IMR-90 (cell line): ENCODE results near the gene PGM2. TPM values are rescaled to one million over a fixed set of nuclear protein-coding genes. Genes with fewer than 3 reads are reported as not detected.

ENCODE experiments used
- ATAC-seq: fragments of 200-7000 bp; cut with Tn5 transposase; 2 replicates; pipeline ENCODE4 v1.9.1; 2020; ENCODE audit warnings: low read depth, mild to moderate bottlenecking, moderate library complexity
- BruUV-seq: library from RNA; stranded (reverse); fragments of 400-500 nt; replicated peaks from 2 replicates; lab custom pipeline; 2021; lab: Mats Ljungman, UMichigan
- CTCF ChIA-PET: fragments of 300-600 bp; formaldehyde crosslinking; extraction: SDS; loops from one replicate; lab custom pipeline; 2021; ENCODE audit warnings: antibody characterized with exemption; lab: Yijun Ruan, JAX
- POLR2A ChIA-PET: fragments of 300-600 bp; sonication (Branson Sonifier 250); formaldehyde crosslinking; loops from one replicate; lab custom pipeline; 2022; ENCODE audit warnings: antibody characterized with exemption; ENCODE audit not compliant: unreplicated experiment; lab: Charles Lee
- DNase-seq: peaks from one replicate; pipeline ENCODE4 v3.0.0; 2013
- H2AFZ ChIP-seq: replicated peaks from 2 replicates; pipeline ENCODE3; 2013; ENCODE audit warnings: low read length, mild to moderate bottlenecking; ENCODE audit not compliant: poor library complexity
- H2AK5ac ChIP-seq: 2 replicates; pipeline ENCODE4 v1.6.1; 2013; ENCODE audit warnings: low read depth, low read length, inconsistent platforms
- H2AK9ac ChIP-seq: replicated peaks from 2 replicates; pipeline ENCODE3; 2013; ENCODE audit warnings: mild to moderate bottlenecking, low read depth, low read length, moderate library complexity; ENCODE audit not compliant: poor library complexity
- H2BK120ac ChIP-seq: 2 replicates; pipeline ENCODE4 v1.6.1; 2013; ENCODE audit warnings: low read depth, low read length, inconsistent platforms
- H2BK15ac ChIP-seq: 3 replicates; pipeline ENCODE4 v1.6.1; 2013; ENCODE audit warnings: low read depth, low read length, inconsistent platforms
- H2BK20ac ChIP-seq: 2 replicates; pipeline ENCODE4 v1.6.1; 2013; ENCODE audit warnings: low read depth, mild to moderate bottlenecking, inconsistent platforms, low read length, moderate library complexity
- H2BK5ac ChIP-seq: 2 replicates; pipeline ENCODE4 v1.6.1; 2013; ENCODE audit warnings: mild to moderate bottlenecking, low read depth, low read length, inconsistent platforms; ENCODE audit not compliant: poor library complexity, severe bottlenecking
- H3K14ac ChIP-seq: replicated peaks from 2 replicates; pipeline ENCODE4 v1.6.1; 2013; ENCODE audit warnings: low read depth, low read length, inconsistent platforms
- H3K18ac ChIP-seq: 2 replicates; pipeline ENCODE4 v1.6.1; 2013; ENCODE audit warnings: low read depth, low read length, control low read depth
- H3K23ac ChIP-seq: 2 replicates; pipeline ENCODE4 v1.6.1; 2013; ENCODE audit warnings: low read depth, low read length, inconsistent platforms
- H3K27ac ChIP-seq: 2 replicates; pipeline ENCODE4 v1.5.1; 2013; ENCODE audit warnings: mild to moderate bottlenecking, control low read depth, low read length; ENCODE audit not compliant: insufficient read depth
- H3K27me3 ChIP-seq: 2 replicates; pipeline ENCODE4 v1.6.1; 2013; ENCODE audit warnings: low read length; ENCODE audit not compliant: control insufficient read depth, insufficient read depth
- H3K36me3 ChIP-seq: 2 replicates; pipeline ENCODE4 v1.6.1; 2013; ENCODE audit warnings: low read length, mixed read lengths; ENCODE audit not compliant: control insufficient read depth, insufficient read depth
- H3K4ac ChIP-seq: 2 replicates; pipeline ENCODE4 v1.6.1; 2013; ENCODE audit warnings: low read depth, low read length, inconsistent platforms
- H3K4me1 ChIP-seq: 2 replicates; pipeline ENCODE4 v1.6.1; 2013; ENCODE audit warnings: low read length, mixed read lengths; ENCODE audit not compliant: control insufficient read depth, insufficient read depth
- H3K4me2 ChIP-seq: 2 replicates; pipeline ENCODE4 v1.6.1; 2013; ENCODE audit warnings: low read depth, mild to moderate bottlenecking, control low read depth, low read length, moderate library complexity
- H3K4me3 ChIP-seq: 2 replicates; pipeline ENCODE4 v1.5.1; 2013; ENCODE audit warnings: low read depth, mild to moderate bottlenecking, control low read depth, low read length, moderate library complexity; ENCODE audit not compliant: insufficient read depth
- H3K56ac ChIP-seq: 2 replicates; pipeline ENCODE4 v1.6.1; 2013; ENCODE audit warnings: low read length, inconsistent platforms; ENCODE audit not compliant: insufficient read depth; ENCODE audit errors: extremely low read depth
- H3K79me1 ChIP-seq, 2 experiments: 2 replicates each; pipeline ENCODE4 v1.6.1; 2013; ENCODE audit warnings: low read length in 2 of 2, inconsistent platforms in 1 of 2, low read depth in 1 of 2
- H3K9ac ChIP-seq: 2 replicates; pipeline ENCODE4 v1.6.1; 2013; ENCODE audit warnings: low read depth, low read length, control low read depth
- H3K9me1 ChIP-seq: 2 replicates; pipeline ENCODE4 v1.6.1; 2013; ENCODE audit warnings: low read length, inconsistent platforms; ENCODE audit not compliant: insufficient read depth
- H3K9me3 ChIP-seq: 2 replicates; pipeline ENCODE4 v1.6.1; 2013; ENCODE audit warnings: low read length; ENCODE audit not compliant: control insufficient read depth, insufficient read depth
- H4K20me1 ChIP-seq: 2 replicates; pipeline ENCODE4 v1.6.1; 2013; ENCODE audit warnings: low read length, inconsistent platforms; ENCODE audit not compliant: insufficient read depth
- H4K5ac ChIP-seq: 2 replicates; pipeline ENCODE4 v1.6.1; 2013; ENCODE audit warnings: mild to moderate bottlenecking, low read depth, low read length, control low read depth
- H4K8ac ChIP-seq, 2 experiments: 2 replicates each; pipeline ENCODE4 v1.6.1; 2013; ENCODE audit warnings: low read depth in 2 of 2, low read length in 2 of 2, control low read depth in 1 of 2, inconsistent platforms in 1 of 2
- H4K91ac ChIP-seq: 2 replicates; pipeline ENCODE4 v1.6.1; 2013; ENCODE audit warnings: low read depth, low read length, inconsistent platforms; ENCODE audit not compliant: insufficient read depth
- CEBPB ChIP-seq: IDR thresholded peaks from 2 replicates; pipeline ENCODE4 v1.6.1; 2012; ENCODE audit warnings: low read depth, low read length, improper control_type of control experiment
- CHD1 ChIP-seq: IDR thresholded peaks from 2 replicates; pipeline ENCODE4 v1.6.1; 2012; ENCODE audit warnings: low read depth, low read length, improper control_type of control experiment
- SMC3 ChIP-seq: fragments of 150-350 bp; IDR thresholded peaks from 2 replicates; pipeline ENCODE4 v1.6.1; 2016; ENCODE audit warnings: low read depth, mild to moderate bottlenecking, antibody characterized with exemption, low read length, moderate library complexity
- WGBS, 2 experiments: methylation state at CpG; one replicate each; pipeline versions ENCODE4 v1.1.5 to v1.1.7; 2013; ENCODE audit warnings: missing lambda C conversion rate in 2 of 2; ENCODE audit not compliant: insufficient read length in 1 of 2; ENCODE audit errors: extremely low coverage in 2 of 2; 5-methylcytosine and 5-hydroxymethylcytosine counted together
- dilution Hi-C: fragments of 300-500 bp; cut with HindIII; formaldehyde crosslinking; loops from one replicate; pipeline ENCODE4 v1.14.3; 2018; ENCODE audit warnings: low sequenced_read_pairs; ENCODE audit not compliant: unreplicated experiment
- in situ Hi-C: fragments of 300-500 bp; cut with MboI; formaldehyde crosslinking; loops from 3 replicates; pipeline ENCODE4 v1.14.3; 2019; ENCODE audit warnings: low sequenced_read_pairs, inconsistent platforms, mixed read lengths
- intact Hi-C: fragments of 100-400 bp; cut with micrococcal nuclease; formaldehyde crosslinking; loops from 2 replicates; pipeline ENCODE4 v1.10.0; 2022
- polyA plus RNA-seq, 3 experiments: library from polyadenylated mRNA; depleted of rRNA; stranded (reverse); fragments of >200 nt; gene quantifications; 2 replicates each; pipeline ENCODE4 v1.2.3, GENCODE V29; 2012; ENCODE audit warnings: low replicate concordance in 1 of 3
- total RNA-seq: library from RNA; depleted of rRNA; stranded (reverse); fragments of >200 nt; gene quantifications from 2 replicates; pipeline ENCODE4 v1.2.3, GENCODE V29; 2012

PGM2 gene
- total and polyA plus RNA-seq, 2 of the 4 experiments (the other 2 are of a cell fraction) = 18.7 to 26.2 TPM

DNA sequence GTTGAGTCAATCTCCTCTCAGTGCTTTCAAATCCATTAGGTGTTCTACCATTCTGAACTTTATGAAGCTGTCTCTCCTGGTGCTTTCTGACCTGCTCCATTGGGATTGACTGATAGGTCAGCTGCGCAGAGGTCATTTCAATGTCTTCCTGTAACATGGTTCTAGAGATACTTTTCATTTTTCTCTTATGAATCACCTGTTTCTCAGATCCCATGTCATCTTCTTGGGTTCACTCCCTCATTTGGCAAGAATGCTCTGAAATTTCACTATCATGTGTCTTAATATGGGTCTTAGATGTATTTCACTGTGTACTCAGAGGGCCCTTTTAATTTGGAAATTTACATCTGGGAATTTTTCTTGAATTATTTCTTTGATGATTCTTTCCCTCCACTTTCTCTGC, 13.8 kb upstream of the PGM2 start:
- no peak overlapping the region for H2BK15ac ChIP-seq
- intact Hi-C loops (no loop called here), in situ Hi-C loops (no loop called here), dilution Hi-C loops (no loop called here)
- H2BK5ac ChIP-seq = no peak overlapping the region
- ChIA-PET POLR2A (no interaction called here), CTCF (no interaction called here)
- no peak overlapping the region for H2BK20ac ChIP-seq
- H2BK120ac ChIP-seq = no peak overlapping the region
- no peak overlapping the region for H3K27ac ChIP-seq
- no peaks in the 10 kb centered on the region for H3K9me1 ChIP-seq
- no peak overlapping the region for H3K56ac ChIP-seq
- H3K36me3 ChIP-seq = no peaks in the 10 kb centered on the region
- no CpG with 5 or more reads among the region's 1 CpG for WGBS, 2 experiments
- no peak overlapping the region for H3K14ac ChIP-seq
- H2AK5ac ChIP-seq = no peak overlapping the region
- no peaks in the 10 kb centered on the region for H3K4me1 ChIP-seq
- ATAC-seq (no peak; the same call in 1 of the 2 replicates), DNase-seq (peak; percentile 62)
- H4K91ac ChIP-seq = no peak overlapping the region
- H3K9me3 ChIP-seq = no peaks in the 10 kb centered on the region
- no peak overlapping the region for H3K9ac ChIP-seq
- H3K4ac ChIP-seq = no peak overlapping the region
- no peak overlapping the region for H2AK9ac ChIP-seq
- no peak for TF ChIP-seq SMC3
- peak; percentile 21; the same call in 1 of the 2 replicates for TF ChIP-seq CEBPB
- TF ChIP-seq CHD1 = no peak
- H3K27me3 ChIP-seq = peaks cover 5% of the 10 kb centered on the region; the same call in 1 of the 2 replicates
- no peak overlapping the region for H3K4me3 ChIP-seq
- no peak overlapping the region for H4K5ac ChIP-seq
- no peak overlapping the region for H3K23ac ChIP-seq
- no peak overlapping the region for H3K4me2 ChIP-seq
- H2AFZ ChIP-seq = no peak overlapping the region
- H4K20me1 ChIP-seq = no peaks in the 10 kb centered on the region
- H3K18ac ChIP-seq = no peak overlapping the region
- no TSS peak for BruUV-seq
- H3K79me1 ChIP-seq = no peaks in the 10 kb centered on the region
- no peak overlapping the region for H4K8ac ChIP-seq
